Glutamatergic neuron (in vitro differentiated cells): ENCODE measurements around the gene TM7SF2. TPM values are rescaled to one million over a fixed set of nuclear protein-coding genes. Genes with fewer than 3 reads are reported as not detected.
"Not testable (repeated sequence)": the region's sequence is repeated elsewhere in the genome, so short reads cannot be mapped to it uniquely, and the experiment has no call there.

Experiments used
- DNase-seq: peaks from one replicate; pipeline ENCODE4 v3.0.0; 2022
- H3K27ac Mint-ChIP-seq: one replicate; pipeline ENCODE4 v1.8.0; 2020; ENCODE audit warnings: mild to moderate bottlenecking, mixed read lengths, inconsistent platforms; ENCODE audit not compliant: unreplicated experiment
- H3K27me3 Mint-ChIP-seq: one replicate; pipeline ENCODE4 v1.8.0; 2020; ENCODE audit warnings: mild to moderate bottlenecking, moderate library complexity, mixed read lengths, inconsistent platforms; ENCODE audit not compliant: unreplicated experiment
- H3K36me3 Mint-ChIP-seq: one replicate; pipeline ENCODE4 v1.8.0; 2020; ENCODE audit warnings: mild to moderate bottlenecking, mixed read lengths, inconsistent platforms; ENCODE audit not compliant: unreplicated experiment
- H3K4me1 Mint-ChIP-seq: one replicate; pipeline ENCODE4 v1.8.0; 2020; ENCODE audit warnings: mild to moderate bottlenecking, low read depth, mixed read lengths, inconsistent platforms; ENCODE audit not compliant: unreplicated experiment
- H3K4me3 Mint-ChIP-seq: one replicate; pipeline ENCODE4 v1.8.0; 2020; ENCODE audit warnings: mild to moderate bottlenecking, mixed read lengths, inconsistent platforms; ENCODE audit not compliant: unreplicated experiment
- H3K9me3 Mint-ChIP-seq: one replicate; pipeline ENCODE4 v1.8.0; 2020; ENCODE audit warnings: mild to moderate bottlenecking, moderate library complexity, mixed read lengths, inconsistent platforms; ENCODE audit not compliant: unreplicated experiment
- CTCF ChIP-seq: fragments of 200-600 bp; sonication (generic); IDR thresholded peaks from one replicate; pipeline ENCODE4 v1.5.0; 2021; ENCODE audit not compliant: partially characterized antibody, unreplicated experiment
- total RNA-seq: library from RNA; stranded (reverse); fragmentation: NEBNext Ultra II Directional; extraction: Animal tissue kit (Norgen Biotek cat#: 25700); gene quantifications from one replicate; pipeline ENCODE4 v1.2.1, GENCODE V29; 2021; ENCODE audit not compliant: unreplicated experiment

The TM7SF2 gene
- total RNA-seq, 1 donor from 2014 or later = 241 TPM

DNA sequence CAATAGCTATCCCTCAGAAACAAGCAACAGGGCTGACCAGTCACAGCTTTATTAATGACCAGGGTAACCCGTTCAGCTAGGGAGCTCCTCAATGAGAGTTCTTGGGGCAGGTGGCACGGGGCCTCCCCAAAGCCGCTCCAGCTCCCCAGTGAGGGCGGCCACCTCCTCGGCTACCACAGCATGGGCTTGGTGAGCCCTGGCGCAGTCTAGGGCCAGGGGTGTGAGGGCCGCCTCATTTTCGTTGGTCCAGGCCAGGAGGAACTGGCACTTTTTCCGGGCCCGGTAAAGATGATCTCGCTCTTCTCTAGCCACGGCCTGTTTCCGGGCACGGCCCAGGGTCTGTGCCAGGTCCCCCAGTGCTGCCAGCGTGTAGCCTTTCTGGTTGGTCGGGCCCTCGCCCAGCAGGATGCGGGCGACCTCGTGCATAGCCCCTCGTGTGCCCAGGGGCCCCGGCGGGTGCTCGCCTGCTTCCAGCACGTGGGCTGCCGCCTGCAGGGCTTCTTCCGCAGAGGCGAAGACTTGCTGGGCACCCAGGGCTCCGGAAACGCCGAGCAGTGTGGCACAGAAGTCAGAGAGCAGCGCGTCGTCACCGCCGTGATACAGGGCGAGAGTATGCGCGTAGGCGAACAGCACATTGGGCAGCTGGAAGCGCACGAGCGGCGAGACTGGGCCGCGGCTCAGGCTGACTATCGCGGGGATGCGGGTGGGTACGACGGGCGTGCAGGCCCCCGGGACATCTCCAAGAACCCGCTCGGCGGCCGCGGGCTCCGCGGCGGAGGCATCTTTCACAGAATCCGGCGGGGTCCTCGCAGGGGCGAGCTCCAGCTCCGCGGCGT, 4.9 kb downstream of the TM7SF2 start:
- peak; percentile 49 for DNase-seq
- H3K9me3 Mint-ChIP-seq = peaks cover 24% of the 10 kb centered on the region
- peak overlapping the region; percentile 82 for H3K27ac Mint-ChIP-seq
- peaks cover 25% of the 10 kb centered on the region for H3K27me3 Mint-ChIP-seq
- H3K36me3 Mint-ChIP-seq = no peaks in the 10 kb centered on the region
- H3K4me3 Mint-ChIP-seq = peak overlapping the region; percentile 88
- peaks cover 12% of the 10 kb centered on the region for H3K4me1 Mint-ChIP-seq
- TF ChIP-seq CTCF = no peak

DNA sequence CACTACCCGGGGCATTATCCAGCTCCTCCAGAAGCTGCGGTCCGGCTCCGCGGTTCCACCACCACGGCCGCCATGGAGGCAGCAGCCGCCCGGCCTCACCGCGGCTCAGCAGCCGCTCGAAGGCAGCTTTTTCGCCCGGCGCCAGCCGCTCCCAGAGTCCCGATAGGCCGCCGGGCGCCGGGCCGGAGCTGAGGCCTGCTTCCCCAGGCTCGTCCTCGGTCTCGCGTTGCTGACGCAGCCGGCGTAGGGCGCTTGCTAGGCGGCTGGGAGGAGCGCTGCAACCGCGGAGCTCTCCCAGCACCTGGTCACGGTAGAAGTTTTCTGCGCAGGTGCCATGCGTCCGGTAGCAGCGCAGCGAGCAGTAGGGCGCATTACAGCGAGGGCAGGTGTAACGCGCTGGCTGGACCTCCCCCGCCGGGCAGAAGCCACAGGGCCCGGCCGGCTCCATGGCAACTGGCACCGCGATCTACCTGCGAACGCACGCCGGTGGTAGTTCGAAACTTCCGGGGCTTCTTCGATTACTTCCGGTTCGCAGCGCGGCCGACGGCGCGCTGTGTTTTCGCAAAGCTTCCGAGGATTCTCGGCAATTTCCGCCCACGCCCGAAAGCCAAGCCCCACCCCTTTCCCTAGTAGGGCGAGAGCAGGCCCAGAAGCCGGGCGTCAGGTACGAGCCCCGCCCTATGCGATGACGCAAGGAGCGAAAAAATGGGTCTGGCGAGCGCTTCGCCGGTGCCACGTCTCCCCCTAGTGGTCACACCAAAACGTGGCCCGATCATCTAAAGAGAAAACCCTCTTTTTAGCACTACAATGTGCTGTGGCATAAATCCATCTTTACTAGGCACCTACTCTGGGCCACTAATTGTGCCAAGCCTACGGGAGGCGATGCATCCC, 5.8 kb downstream of the TM7SF2 start, which contains the start of gene ZNHIT2:
Gene ZNHIT2 (minus strand): TSS at position 496 of the 891 bp plus-strand sequence. CDS start 48 bp downstream, at position 448.
- TF ChIP-seq CTCF = peak; percentile 96
- peak within 1 kb of the TSS; percentile 82 for H3K27ac Mint-ChIP-seq
- peak; percentile 99 for DNase-seq
- peaks cover 29% of the 10 kb centered on the region for H3K27me3 Mint-ChIP-seq
- peaks cover 13% of the 10 kb centered on the region for H3K4me1 Mint-ChIP-seq
- H3K4me3 Mint-ChIP-seq = peak within 1 kb of the TSS; percentile 88
- no peaks in the 10 kb centered on the region for H3K36me3 Mint-ChIP-seq
- peaks cover 23% of the 10 kb centered on the region for H3K9me3 Mint-ChIP-seq

GRCh38 chr11:65118097-65118837, 6.6 kb downstream of the TM7SF2 start:
- no peak for DNase-seq
- Mint-ChIP-seq H3K36me3 (no peaks in the 10 kb centered on the region), H3K9me3 (peaks cover 22% of the 10 kb centered on the region), H3K4me3 (peak overlapping the region; percentile 75), H3K27me3 (peaks cover 30% of the 10 kb centered on the region), H3K27ac (peak overlapping the region; percentile 82), H3K4me1 (peaks cover 13% of the 10 kb centered on the region)
- TF ChIP-seq CTCF = peak; percentile 48

DNA sequence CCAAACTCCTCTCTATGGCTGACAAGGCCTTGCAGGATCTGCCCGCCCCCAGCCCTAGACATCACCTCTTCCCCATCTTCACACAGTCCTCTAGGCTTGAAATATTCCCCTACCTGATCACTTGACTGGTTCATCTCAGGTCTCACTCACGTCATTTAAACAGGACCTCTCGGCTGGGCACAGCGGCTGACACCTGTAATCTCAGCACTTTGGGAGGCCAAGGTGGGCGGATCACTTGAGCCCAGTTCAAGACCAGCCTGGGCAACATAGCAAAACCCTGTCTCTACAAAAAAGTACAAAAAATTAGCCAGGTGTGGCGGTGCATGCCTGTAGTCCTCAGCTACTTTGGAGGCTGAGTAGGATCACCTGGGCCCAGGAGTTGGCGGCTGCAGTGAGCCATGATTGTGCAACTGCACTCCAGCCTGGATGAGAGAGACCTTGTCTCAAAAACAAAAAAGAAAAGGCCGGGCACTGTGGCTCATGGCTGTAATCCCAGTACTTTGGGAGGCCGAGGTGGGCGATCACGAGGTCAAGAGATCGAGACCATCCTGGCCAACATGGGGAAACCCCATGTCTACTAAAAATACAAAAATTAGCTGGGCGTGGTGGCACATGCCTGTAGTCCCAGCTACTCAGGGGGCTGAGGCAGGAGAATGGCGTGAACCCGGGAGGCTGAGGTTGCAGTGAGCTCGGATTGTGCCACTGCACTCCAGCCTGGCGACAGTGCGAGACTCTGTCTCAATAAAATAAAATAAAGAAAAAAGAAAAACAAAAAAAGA, 7.4 kb downstream of the TM7SF2 start:
- H3K9me3 Mint-ChIP-seq = peaks cover 18% of the 10 kb centered on the region
- peak overlapping the region; percentile 17 for H3K4me3 Mint-ChIP-seq
- not testable (repeated sequence) for H3K36me3 Mint-ChIP-seq, DNase-seq, H3K4me1 Mint-ChIP-seq
- H3K27ac Mint-ChIP-seq = peak overlapping the region; percentile 71
- H3K27me3 Mint-ChIP-seq = peaks cover 24% of the 10 kb centered on the region
